GM13977 (cell line): ENCODE measurements around the gene ITGA2B.

Source experiments
- DNase-seq: peaks from one replicate; pipeline ENCODE4 v3.0.0; 2012; ENCODE audit warnings: low spot score
- in situ Hi-C: fragments of 300-500 bp; cut with MboI; formaldehyde crosslinking; loops from one replicate; pipeline ENCODE4 v1.12.0; 2022; ENCODE audit warnings: low sequenced_read_pairs, low pct_unique_long_range_greater_than_20kb, mixed read lengths, inconsistent platforms; ENCODE audit not compliant: unreplicated experiment
- TF ChIP-seq, protein P1 (sequence below): IDR thresholded peaks from 2 replicates; pipeline ENCODE4 v1.5.1; 2012; ENCODE audit warnings: mild to moderate bottlenecking, control low read depth; ENCODE audit not compliant: insufficient read depth; ENCODE audit errors: extremely low read depth, missing control alignments

Gene ITGA2B

DNA sequence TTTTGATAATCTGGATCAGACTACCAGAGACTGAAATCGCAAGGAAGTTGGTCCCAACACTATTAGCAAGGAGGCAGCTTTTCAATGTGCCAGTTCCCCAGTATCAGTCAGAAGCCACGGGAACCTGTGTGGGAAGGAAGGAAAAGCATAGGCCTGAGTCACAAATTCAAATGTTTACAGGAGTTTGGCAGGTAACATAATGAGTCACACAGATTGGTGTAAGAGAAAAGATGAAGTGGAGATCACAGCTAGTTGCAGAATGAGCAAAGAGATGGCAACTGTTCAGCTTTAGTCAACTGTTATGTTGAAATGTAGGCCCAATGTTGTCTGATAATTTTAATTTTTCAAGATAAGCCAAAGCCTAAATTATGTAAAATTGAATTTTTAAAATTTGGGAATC, 28.1 kb upstream of the ITGA2B start:
- in situ Hi-C loops: no loop called here
- DNase-seq: peak; percentile 40
- TF ChIP-seq, protein P1, sequence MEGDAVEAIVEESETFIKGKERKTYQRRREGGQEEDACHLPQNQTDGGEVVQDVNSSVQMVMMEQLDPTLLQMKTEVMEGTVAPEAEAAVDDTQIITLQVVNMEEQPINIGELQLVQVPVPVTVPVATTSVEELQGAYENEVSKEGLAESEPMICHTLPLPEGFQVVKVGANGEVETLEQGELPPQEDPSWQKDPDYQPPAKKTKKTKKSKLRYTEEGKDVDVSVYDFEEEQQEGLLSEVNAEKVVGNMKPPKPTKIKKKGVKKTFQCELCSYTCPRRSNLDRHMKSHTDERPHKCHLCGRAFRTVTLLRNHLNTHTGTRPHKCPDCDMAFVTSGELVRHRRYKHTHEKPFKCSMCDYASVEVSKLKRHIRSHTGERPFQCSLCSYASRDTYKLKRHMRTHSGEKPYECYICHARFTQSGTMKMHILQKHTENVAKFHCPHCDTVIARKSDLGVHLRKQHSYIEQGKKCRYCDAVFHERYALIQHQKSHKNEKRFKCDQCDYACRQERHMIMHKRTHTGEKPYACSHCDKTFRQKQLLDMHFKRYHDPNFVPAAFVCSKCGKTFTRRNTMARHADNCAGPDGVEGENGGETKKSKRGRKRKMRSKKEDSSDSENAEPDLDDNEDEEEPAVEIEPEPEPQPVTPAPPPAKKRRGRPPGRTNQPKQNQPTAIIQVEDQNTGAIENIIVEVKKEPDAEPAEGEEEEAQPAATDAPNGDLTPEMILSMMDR: no peak

DNA sequence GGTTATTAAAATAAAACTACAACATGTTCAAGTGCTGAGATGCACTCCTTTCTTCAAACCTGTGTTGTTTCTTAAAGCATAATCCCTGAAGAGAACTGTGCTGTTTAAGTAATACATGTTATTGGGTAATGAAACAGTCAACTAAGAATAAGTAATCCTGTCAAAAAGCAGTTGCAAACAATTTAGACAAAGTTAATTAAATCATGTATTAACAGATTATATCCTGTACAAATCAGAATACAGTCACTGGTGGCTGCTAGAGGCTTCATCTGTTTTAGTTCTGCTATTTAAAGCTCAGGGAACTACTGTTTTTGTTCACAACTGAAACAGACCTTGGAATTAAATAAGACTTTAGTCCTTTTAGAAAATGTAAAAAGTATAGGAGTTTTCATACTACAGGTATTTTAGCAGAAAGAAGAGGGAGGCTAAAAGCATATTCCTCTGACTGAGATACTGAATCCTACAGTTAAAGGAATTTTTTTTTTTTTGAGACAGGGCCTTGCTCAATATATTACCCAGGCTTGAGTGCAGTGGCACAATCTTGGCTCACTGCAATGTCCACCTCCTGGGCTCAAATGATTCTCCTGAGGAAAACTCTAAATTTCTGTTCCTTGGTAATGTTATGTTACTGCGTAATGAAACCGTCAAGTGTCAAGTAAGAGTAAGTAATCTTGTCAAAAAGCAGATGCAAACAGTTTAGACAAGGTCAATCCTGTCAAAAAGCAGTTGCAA, 27.3 kb upstream of the ITGA2B start:
- DNase-seq: no peak
- in situ Hi-C loops: no loop called here
- TF ChIP-seq, protein P1: no peak

DNA sequence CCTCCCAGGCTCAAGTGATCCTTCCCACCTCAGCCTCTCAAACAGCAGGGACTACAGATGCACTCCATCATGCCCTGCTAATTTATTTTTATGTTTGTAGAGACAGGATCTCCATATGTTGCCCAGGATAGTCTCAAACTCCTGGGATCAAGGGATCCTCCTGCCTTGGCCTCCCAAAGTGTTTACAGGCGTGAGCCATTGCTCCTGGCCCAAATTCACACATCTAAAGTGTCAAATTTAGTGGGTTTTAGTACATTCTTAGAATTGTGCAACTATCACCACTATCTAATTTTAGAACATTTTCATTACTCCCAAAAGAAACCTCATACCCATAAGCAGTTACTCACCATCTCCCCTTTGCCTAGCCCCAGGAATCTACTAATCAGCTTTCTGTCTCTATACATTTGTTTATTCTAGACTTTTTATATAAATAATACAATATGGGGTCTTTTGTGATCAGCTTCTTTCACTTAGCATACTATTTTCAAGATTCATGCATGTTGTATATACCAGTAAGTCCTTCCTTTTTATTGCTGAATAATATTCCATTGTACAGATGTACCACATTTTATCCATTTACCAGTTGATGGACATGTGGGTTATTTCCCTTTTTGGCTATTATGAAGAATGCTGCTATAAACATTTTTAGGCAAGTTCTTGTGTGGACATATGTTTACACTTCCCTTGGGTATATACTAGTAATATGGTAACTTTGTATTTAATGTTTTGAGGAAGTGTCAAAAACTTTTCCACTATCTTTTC, 25.1 kb upstream of the ITGA2B start:
- TF ChIP-seq, protein P1: no peak
- in situ Hi-C loops: no loop called here
- DNase-seq: no peak

DNA sequence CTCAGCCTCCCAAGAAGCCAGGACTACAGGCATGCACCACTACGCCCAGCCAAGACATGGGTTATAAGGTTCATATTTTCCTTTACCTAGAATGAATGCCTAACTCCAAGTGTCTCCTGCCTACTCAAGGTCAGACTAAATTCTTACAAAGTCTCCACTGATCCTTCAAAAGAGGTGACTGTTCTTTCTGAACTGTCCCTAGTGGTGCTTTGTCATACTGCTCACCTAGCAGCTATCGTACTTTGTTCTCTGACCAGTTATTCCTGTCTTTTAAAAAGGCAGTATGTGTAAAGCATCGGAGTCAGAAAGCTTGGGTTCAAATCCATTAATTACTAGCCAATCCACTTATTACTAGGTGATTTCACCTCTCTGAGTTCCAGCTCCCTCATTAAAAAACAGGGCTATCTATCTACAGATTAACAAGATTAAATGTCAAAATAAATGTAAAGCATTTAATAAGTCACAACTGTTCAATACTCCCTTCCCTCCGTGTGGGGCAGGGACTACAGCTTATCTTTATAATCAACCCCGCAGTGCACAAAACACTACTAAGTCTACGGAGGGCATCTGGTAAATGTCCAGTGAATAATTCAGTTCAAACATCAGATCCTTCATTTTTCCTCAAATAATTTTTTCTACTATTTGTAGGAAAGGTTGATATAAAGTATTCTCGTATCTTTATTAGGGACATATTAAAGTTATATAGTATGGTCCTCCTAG, 20.0 kb upstream of the ITGA2B start:
- in situ Hi-C loops: loop anchor here (10.0 kb wide), 1 partner anchor 115 kb away; no protein-coding TSS in a partner anchor
- TF ChIP-seq, protein P1: peak; percentile 10
- no peak for DNase-seq

DNA sequence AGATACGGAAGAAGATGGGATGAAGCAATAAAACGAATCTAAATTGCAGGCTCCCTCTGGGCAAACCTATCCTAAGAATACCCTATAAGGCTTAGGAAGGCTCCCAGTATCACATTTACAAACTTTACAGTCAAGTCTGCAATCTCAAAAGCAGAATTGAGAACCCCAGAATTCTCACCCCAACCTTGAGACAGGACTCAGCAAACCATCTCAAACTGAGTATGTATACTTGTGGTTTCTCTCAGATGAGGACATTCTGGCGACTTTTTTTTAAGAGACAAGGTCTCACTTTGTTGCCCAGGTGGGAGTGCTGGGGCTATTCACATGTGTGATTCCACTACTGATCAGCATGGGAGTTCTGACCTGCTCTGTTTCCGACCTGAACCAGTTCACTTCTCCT, 19.3 kb upstream of the ITGA2B start:
- DNase-seq: peak; percentile 29
- TF ChIP-seq, protein P1: no peak
- in situ Hi-C loops: loop anchor here (10.0 kb wide), 1 partner anchor 116 kb away; no protein-coding TSS in a partner anchor

DNA sequence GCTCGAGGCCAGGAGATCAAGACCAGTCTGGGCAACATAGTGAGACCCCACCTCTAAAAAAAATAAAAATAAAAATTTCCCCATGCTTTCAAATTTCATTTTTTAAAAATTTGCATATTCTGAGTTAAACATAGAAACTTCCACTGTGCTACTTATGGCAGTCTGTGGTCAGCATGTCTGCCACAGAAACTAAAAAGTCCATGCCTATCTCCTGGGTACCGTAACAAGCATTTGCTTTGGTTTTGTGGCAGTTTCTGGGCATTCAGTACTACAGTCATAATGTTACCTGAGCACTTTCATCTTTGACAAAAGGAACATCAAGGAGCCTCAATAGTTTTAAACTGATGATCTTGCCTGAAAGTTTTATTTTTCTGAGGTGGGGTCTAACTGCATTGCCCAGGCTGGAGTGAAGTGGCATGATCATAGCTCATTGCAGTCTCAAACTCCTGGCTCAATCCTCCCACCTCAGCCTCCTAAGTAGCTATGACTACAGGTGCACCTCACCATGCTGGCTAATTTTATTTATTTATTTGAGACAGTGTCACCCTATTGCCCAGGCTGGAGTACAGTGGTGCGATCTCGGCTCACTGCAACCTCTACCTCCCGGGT, 13.2 kb upstream of the ITGA2B start:
- TF ChIP-seq, protein P1: no peak
- in situ Hi-C loops: loop anchor here (10.0 kb wide), 1 partner anchor 122 kb away; no protein-coding TSS in a partner anchor
- DNase-seq: peak; percentile 34
